KG1 (cell line): ENCODE results near the gene DSCAM.
"Not testable (repeated sequence)": the region's sequence is repeated elsewhere in the genome, so short reads cannot be mapped to it uniquely, and the experiment has no call there.

Experiments
- DNase-seq: peaks from one replicate; lab custom pipeline; 2025; lab: John Stamatoyannopoulos, UW

The DSCAM gene

GRCh38 chr21:40457741-40458140 lies 389.2 kb downstream of the DSCAM start:
- DNase-seq = no peak

GRCh38 chr21:40454057-40454456 lies 392.9 kb downstream of the DSCAM start:
- no peak for DNase-seq

- DNase-seq = no peak
These were observed 393.8 kb downstream of the DSCAM start for GRCh38 chr21:40453183-40453582.

GRCh38 chr21:40452548-40452947 lies 394.4 kb downstream of the DSCAM start:
- DNase-seq = no peak

GRCh38 chr21:40447016-40447415 lies 399.9 kb downstream of the DSCAM start:
- no peak for DNase-seq

GRCh38 chr21:40445349-40445921 lies 401.5 kb downstream of the DSCAM start:
- no peak for DNase-seq

GRCh38 chr21:40439581-40439980 lies 407.4 kb downstream of the DSCAM start:
- DNase-seq = not testable (repeated sequence)

GRCh38 chr21:40438616-40439015 lies 408.3 kb downstream of the DSCAM start:
- no peak for DNase-seq

- no peak for DNase-seq
These were observed 410.7 kb downstream of the DSCAM start for GRCh38 chr21:40436261-40436660.

- DNase-seq = no peak
These were observed 413.4 kb downstream of the DSCAM start for GRCh38 chr21:40433538-40433937.

GRCh38 chr21:40425981-40426380 lies 421.0 kb downstream of the DSCAM start:
- no peak for DNase-seq

- DNase-seq = no peak
These were observed 423.9 kb downstream of the DSCAM start for GRCh38 chr21:40422896-40423635.

- DNase-seq = no peak
These were observed 425.8 kb downstream of the DSCAM start for GRCh38 chr21:40421121-40421520.

- no peak for DNase-seq
These were observed 430.4 kb downstream of the DSCAM start for GRCh38 chr21:40416572-40416971.

- DNase-seq = no peak
These were observed 438.4 kb downstream of the DSCAM start for GRCh38 chr21:40408561-40408960.

GRCh38 chr21:40404396-40404800 lies 442.6 kb downstream of the DSCAM start:
- no peak for DNase-seq

GRCh38 chr21:40402884-40403582 lies 443.9 kb downstream of the DSCAM start:
- DNase-seq = no peak

- no peak for DNase-seq
These were observed 451.2 kb downstream of the DSCAM start for GRCh38 chr21:40395732-40396131.

- DNase-seq = no peak
These were observed 453.9 kb downstream of the DSCAM start for GRCh38 chr21:40393066-40393465.

- no peak for DNase-seq
These were observed 458.9 kb downstream of the DSCAM start for GRCh38 chr21:40388046-40388445.

- DNase-seq = no peak
These were observed 459.8 kb downstream of the DSCAM start for GRCh38 chr21:40386981-40387747.

GRCh38 chr21:40386294-40386911 lies 460.6 kb downstream of the DSCAM start:
- no peak for DNase-seq
